ENCODE measurements around the gene GP1BA.

Gene GP1BA

GRCh38 chr17:4958102-4958501 is 26.0 kb downstream of the GP1BA start:
- Histone ChIP-seq H3K9me2 (ENCODE audit: low read depth, low read length) (no peaks in the 10 kb centered on the region), H3K27me3 (ENCODE audit: insufficient read depth, low read length) (no peaks in the 10 kb centered on the region), H3K9me3 (ENCODE audit: low read length) (no peaks in the 10 kb centered on the region), H3K4me3 (ENCODE audit: low read depth, low read length, poor library complexity, severe bottlenecking) (no peak overlapping the region), H3K79me2 (ENCODE audit: insufficient read depth, low read length) (no peaks in the 10 kb centered on the region), H3F3A (ENCODE audit: insufficient read depth, low read length) (no peaks in the 10 kb centered on the region), H3K36me3 (ENCODE audit: insufficient read depth, low read length) (peaks cover 18% of the 10 kb centered on the region), H4K20me1 (ENCODE audit: insufficient read depth, low read length) (no peaks in the 10 kb centered on the region), H3K27ac (ENCODE audit: low read depth, low read length, poor library complexity, severe bottlenecking) (no peak overlapping the region), H3K4me2 (ENCODE audit: low read length) (no peak overlapping the region), H2AFZ (ENCODE audit: low read length) (no peak overlapping the region), H3K9ac (ENCODE audit: low read length) (no peak overlapping the region), H3K4me1 (ENCODE audit: insufficient read depth, low read length, severe bottlenecking) (no peaks in the 10 kb centered on the region)
- TF ChIP-seq EZH2 (IDR thresholded peaks at IDR 0.05; ENCODE audit: borderline replicate concordance, low read length) (no peak), CTCF (IDR thresholded peaks at IDR 0.05; ENCODE audit: low read length) (no peak)

GRCh38 chr17:4959261-4959965 is 27.3 kb downstream of the GP1BA start:
- no peak overlapping the region for H2AFZ ChIP-seq (ENCODE audit: low read length)
- H3K4me1 ChIP-seq (ENCODE audit: insufficient read depth, low read length, severe bottlenecking), result no peaks in the 10 kb centered on the region
- no peaks in the 10 kb centered on the region for H3K27me3 ChIP-seq (ENCODE audit: insufficient read depth, low read length)
- no peak overlapping the region for H3K4me3 ChIP-seq (ENCODE audit: low read depth, low read length, poor library complexity, severe bottlenecking)
- no peaks in the 10 kb centered on the region for H3K9me3 ChIP-seq (ENCODE audit: low read length)
- H3K9me2 ChIP-seq (ENCODE audit: low read depth, low read length), result no peaks in the 10 kb centered on the region
- H4K20me1 ChIP-seq (ENCODE audit: insufficient read depth, low read length), result no peaks in the 10 kb centered on the region
- no peak overlapping the region for H3K4me2 ChIP-seq (ENCODE audit: low read length)
- H3K27ac ChIP-seq (ENCODE audit: low read depth, low read length, poor library complexity, severe bottlenecking), result no peak overlapping the region
- H3K36me3 ChIP-seq (ENCODE audit: insufficient read depth, low read length), result peaks cover 18% of the 10 kb centered on the region
- no peak for TF ChIP-seq CTCF (IDR thresholded peaks at IDR 0.05; ENCODE audit: low read length)
- no peak for TF ChIP-seq EZH2 (IDR thresholded peaks at IDR 0.05; ENCODE audit: borderline replicate concordance, low read length)
- H3K9ac ChIP-seq (ENCODE audit: low read length), result no peak overlapping the region
- no peaks in the 10 kb centered on the region for H3K79me2 ChIP-seq (ENCODE audit: insufficient read depth, low read length)
- H3F3A ChIP-seq (ENCODE audit: insufficient read depth, low read length), result no peaks in the 10 kb centered on the region

- Histone ChIP-seq H2AFZ (ENCODE audit: low read length) (no peak overlapping the region), H3K9ac (ENCODE audit: low read length) (no peak overlapping the region), H3K4me3 (ENCODE audit: low read depth, low read length, poor library complexity, severe bottlenecking) (no peak overlapping the region), H3K9me2 (ENCODE audit: low read depth, low read length) (no peaks in the 10 kb centered on the region), H3K27me3 (ENCODE audit: insufficient read depth, low read length) (no peaks in the 10 kb centered on the region), H3K4me2 (ENCODE audit: low read length) (no peak overlapping the region), H3K27ac (ENCODE audit: low read depth, low read length, poor library complexity, severe bottlenecking) (no peak overlapping the region), H3K36me3 (ENCODE audit: insufficient read depth, low read length) (peaks cover 22% of the 10 kb centered on the region), H4K20me1 (ENCODE audit: insufficient read depth, low read length) (no peaks in the 10 kb centered on the region), H3K4me1 (ENCODE audit: insufficient read depth, low read length, severe bottlenecking) (no peaks in the 10 kb centered on the region), H3K79me2 (ENCODE audit: insufficient read depth, low read length) (no peaks in the 10 kb centered on the region), H3K9me3 (ENCODE audit: low read length) (no peaks in the 10 kb centered on the region), H3F3A (ENCODE audit: insufficient read depth, low read length) (no peaks in the 10 kb centered on the region)
- TF ChIP-seq EZH2 (IDR thresholded peaks at IDR 0.05; ENCODE audit: borderline replicate concordance, low read length), result no peak
- TF ChIP-seq CTCF (IDR thresholded peaks at IDR 0.05; ENCODE audit: low read length), result no peak
Measured at GRCh38 chr17:4960279-4960922, 28.3 kb downstream of the GP1BA start.

All from OCI-LY1 (cell line).